ENCODE data around the gene TOP2A. TPM values are rescaled to one million over a fixed set of nuclear protein-coding genes. Genes with fewer than 3 reads are reported as not detected.

TOP2A gene
- total and polyA plus RNA-seq, 9 of the 15 experiments (the other 6 are each of a cell fraction or from before 2014, with no cell fraction given): 133 to 347 (median 259) TPM

- TF ChIP-seq, protein P1, sequence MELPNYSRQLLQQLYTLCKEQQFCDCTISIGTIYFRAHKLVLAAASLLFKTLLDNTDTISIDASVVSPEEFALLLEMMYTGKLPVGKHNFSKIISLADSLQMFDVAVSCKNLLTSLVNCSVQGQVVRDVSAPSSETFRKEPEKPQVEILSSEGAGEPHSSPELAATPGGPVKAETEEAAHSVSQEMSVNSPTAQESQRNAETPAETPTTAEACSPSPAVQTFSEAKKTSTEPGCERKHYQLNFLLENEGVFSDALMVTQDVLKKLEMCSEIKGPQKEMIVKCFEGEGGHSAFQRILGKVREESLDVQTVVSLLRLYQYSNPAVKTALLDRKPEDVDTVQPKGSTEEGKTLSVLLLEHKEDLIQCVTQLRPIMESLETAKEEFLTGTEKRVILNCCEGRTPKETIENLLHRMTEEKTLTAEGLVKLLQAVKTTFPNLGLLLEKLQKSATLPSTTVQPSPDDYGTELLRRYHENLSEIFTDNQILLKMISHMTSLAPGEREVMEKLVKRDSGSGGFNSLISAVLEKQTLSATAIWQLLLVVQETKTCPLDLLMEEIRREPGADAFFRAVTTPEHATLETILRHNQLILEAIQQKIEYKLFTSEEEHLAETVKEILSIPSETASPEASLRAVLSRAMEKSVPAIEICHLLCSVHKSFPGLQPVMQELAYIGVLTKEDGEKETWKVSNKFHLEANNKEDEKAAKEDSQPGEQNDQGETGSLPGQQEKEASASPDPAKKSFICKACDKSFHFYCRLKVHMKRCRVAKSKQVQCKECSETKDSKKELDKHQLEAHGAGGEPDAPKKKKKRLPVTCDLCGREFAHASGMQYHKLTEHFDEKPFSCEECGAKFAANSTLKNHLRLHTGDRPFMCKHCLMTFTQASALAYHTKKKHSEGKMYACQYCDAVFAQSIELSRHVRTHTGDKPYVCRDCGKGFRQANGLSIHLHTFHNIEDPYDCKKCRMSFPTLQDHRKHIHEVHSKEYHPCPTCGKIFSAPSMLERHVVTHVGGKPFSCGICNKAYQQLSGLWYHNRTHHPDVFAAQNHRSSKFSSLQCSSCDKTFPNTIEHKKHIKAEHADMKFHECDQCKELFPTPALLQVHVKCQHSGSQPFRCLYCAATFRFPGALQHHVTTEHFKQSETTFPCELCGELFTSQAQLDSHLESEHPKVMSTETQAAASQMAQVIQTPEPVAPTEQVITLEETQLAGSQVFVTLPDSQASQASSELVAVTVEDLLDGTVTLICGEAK (IDR thresholded peaks at IDR 0.05): 0 out of 2 replicates have a peak, but pooled peaks have one; percentile 21
- TF ChIP-seq, protein P1 (CRISPR knock-in tag; IDR thresholded peaks at IDR 0.05): no peak
- TF ChIP-seq TCF15 (CRISPR knock-in tag; IDR thresholded peaks at IDR 0.05): no peak
- TF ChIP-seq, protein P2, sequence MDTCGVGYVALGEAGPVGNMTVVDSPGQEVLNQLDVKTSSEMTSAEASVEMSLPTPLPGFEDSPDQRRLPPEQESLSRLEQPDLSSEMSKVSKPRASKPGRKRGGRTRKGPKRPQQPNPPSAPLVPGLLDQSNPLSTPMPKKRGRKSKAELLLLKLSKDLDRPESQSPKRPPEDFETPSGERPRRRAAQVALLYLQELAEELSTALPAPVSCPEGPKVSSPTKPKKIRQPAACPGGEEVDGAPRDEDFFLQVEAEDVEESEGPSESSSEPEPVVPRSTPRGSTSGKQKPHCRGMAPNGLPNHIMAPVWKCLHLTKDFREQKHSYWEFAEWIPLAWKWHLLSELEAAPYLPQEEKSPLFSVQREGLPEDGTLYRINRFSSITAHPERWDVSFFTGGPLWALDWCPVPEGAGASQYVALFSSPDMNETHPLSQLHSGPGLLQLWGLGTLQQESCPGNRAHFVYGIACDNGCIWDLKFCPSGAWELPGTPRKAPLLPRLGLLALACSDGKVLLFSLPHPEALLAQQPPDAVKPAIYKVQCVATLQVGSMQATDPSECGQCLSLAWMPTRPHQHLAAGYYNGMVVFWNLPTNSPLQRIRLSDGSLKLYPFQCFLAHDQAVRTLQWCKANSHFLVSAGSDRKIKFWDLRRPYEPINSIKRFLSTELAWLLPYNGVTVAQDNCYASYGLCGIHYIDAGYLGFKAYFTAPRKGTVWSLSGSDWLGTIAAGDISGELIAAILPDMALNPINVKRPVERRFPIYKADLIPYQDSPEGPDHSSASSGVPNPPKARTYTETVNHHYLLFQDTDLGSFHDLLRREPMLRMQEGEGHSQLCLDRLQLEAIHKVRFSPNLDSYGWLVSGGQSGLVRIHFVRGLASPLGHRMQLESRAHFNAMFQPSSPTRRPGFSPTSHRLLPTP (IDR thresholded peaks at IDR 0.05; ENCODE audit: borderline replicate concordance, extremely low read depth, insufficient read length): no peak
- TF ChIP-seq, protein P3, sequence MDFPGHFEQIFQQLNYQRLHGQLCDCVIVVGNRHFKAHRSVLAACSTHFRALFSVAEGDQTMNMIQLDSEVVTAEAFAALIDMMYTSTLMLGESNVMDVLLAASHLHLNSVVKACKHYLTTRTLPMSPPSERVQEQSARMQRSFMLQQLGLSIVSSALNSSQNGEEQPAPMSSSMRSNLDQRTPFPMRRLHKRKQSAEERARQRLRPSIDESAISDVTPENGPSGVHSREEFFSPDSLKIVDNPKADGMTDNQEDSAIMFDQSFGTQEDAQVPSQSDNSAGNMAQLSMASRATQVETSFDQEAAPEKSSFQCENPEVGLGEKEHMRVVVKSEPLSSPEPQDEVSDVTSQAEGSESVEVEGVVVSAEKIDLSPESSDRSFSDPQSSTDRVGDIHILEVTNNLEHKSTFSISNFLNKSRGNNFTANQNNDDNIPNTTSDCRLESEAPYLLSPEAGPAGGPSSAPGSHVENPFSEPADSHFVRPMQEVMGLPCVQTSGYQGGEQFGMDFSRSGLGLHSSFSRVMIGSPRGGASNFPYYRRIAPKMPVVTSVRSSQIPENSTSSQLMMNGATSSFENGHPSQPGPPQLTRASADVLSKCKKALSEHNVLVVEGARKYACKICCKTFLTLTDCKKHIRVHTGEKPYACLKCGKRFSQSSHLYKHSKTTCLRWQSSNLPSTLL (IDR thresholded peaks at IDR 0.05): 0 out of 2 replicates have a peak, but pooled peaks have one; percentile 66
- no peak for TF ChIP-seq LCOR (CRISPR knock-in tag; IDR thresholded peaks at IDR 0.05)
- TF ChIP-seq ZNF445 (CRISPR knock-in tag; IDR thresholded peaks at IDR 0.05; ENCODE audit: low read depth): no peak
- TF ChIP-seq DNMT1 (IDR thresholded peaks at IDR 0.05): 0 out of 2 replicates have a peak, but pooled peaks have one; percentile 88
- TF ChIP-seq ZNF79 (CRISPR knock-in tag; IDR thresholded peaks at IDR 0.05; ENCODE audit: low read depth): no peak
- TF ChIP-seq FOSL1 (tag; conservative IDR thresholded peaks at IDR 0.05): peak; percentile 57
- no peak for TF ChIP-seq ZNF253 (CRISPR knock-in tag; conservative IDR thresholded peaks at IDR 0.05)
- TF ChIP-seq SIRT6 (IDR thresholded peaks at IDR 0.05; ENCODE audit: low read depth, low read length): no peak
Measured at GRCh38 chr17:40358323-40359038, 59.2 kb downstream of the TOP2A start (continued).
